NCI-H460 (cell line): ENCODE data around the gene RBM20. TPM values are rescaled to one million over a fixed set of nuclear protein-coding genes. Genes with fewer than 3 reads are reported as not detected.
"Not testable (repeated sequence)": the region's sequence is repeated elsewhere in the genome, so short reads cannot be mapped to it uniquely, and the experiment has no call there.

Source experiments
- DNase-seq: peaks from one replicate; pipeline ENCODE4 v3.0.0-alpha.2; 2016; ENCODE audit warnings: low read depth; ENCODE audit errors: extremely low read depth
- total RNA-seq: library from RNA; depleted of rRNA; stranded (reverse); fragments of >200 nt; shearing (Covaris generic); gene quantifications from 2 replicates; pipeline ENCODE4 v1.2.3, GENCODE V29; 2014

RBM20 gene
- total RNA-seq, 1 experiment from 2014 or later, result 2.0 TPM

DNA sequence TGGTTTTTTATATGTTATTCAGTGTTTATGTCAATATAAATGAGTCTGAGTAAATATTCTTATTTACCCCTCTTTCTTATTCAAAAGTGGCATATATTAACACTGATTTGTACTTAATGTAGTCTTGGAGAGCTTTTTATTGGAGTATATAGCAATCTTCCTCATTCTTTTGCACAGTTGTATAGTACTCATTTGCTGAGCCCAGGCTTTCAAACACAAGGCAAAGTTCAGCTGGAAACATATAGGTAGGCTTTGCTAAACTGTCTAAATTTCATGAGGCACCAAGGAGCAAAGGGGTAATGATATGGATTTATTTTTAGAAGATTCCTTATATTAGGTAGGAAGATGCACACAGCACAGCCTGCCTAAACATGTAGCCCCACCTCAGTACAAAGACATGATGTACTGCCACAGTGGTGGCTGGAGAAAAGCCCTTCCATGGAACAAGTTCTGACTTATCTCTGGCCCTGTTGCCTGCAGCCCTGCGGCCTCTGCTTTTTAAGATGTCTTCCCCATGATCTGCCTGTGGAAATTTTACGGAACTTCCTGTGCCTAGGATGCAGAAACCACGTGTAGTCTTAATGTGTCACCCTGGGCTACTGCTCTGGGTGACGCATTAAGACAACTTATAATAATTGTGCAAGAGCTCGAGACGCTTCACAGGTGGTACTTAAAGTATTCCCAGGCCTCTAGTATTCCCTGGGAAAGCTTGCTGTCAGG is 218.0 kb downstream of the RBM20 start:
- no peak for DNase-seq

DNA sequence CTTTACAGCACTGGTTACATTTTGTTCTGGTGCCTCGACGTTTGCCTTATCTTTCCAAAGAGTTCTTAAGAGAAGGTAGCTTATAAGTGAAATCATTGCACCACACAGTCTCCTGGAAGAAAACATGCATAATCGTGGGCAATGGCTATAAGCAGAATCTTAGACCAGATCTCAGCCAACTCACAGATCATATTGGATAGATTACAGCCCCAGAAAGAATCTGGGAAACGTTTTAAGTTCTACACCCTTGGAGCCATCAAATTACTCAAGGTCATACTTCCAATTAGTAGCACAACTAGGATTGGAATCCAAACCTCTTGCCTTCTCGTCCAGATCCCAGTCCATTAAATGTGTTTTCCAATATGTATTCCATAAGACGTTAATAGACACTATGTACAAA is 218.8 kb downstream of the RBM20 start:
- no peak for DNase-seq

DNA sequence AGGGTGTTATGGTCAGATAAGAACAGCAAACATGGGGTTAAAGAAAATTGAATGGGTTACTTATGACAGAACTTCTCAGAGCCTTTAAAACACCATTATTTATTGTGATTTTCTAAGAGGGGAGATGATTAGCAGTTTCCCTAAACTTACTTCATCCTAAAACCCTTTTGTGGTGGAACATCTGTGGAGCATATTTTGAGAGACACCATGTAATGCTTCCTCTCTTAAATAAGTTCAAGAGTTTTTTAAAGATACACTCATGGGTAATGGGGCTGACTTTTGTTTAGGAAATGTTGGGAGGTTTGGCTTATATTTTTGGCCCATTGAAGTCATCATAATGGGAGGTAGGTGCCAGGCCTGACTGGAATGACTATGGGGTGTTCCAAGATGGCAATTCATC is 219.2 kb downstream of the RBM20 start:
- DNase-seq, result no peak

DNA sequence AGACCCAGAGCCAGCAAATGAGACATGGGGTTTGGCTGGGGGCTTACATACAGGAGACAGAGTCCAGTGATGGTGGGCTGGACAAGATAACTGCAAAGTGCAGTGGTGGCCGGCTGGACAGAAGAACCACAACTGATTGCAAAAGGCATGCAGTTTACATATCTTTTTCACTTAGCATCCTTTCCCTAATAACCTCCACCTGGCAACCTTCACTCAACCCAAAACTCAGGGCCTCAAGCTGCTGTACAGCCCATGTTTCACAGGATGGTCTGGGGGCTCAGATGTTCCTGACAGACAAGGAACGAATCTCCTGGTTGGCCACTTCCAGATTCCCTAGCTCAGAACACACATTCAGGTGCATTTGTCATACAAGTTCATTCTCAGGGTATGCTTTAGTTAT is 219.8 kb downstream of the RBM20 start:
- no peak for DNase-seq

DNA sequence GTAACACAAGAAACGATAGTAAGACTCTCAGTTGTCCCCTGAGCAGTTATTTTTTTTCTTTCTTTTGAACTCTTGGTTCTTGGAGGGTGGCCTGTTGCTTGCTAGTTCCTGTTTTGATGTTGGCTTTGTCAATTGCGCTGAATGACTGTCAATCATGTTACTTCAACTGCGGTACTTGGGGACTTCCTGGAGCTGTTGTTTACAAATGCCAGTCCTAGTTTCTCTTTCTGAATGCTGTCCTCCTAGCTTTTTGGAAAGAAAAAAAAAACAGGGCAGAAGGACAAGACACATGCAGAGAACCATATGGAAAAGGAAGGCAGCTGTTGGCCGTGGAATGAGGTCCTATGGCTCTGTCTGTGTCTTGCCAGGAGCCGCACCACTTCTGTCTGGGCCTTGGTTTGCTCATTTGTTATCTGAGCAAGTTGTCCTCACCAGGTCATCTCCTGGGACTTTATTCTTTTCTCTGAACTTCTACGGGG is 220.6 kb downstream of the RBM20 start:
- DNase-seq, result no peak

DNA sequence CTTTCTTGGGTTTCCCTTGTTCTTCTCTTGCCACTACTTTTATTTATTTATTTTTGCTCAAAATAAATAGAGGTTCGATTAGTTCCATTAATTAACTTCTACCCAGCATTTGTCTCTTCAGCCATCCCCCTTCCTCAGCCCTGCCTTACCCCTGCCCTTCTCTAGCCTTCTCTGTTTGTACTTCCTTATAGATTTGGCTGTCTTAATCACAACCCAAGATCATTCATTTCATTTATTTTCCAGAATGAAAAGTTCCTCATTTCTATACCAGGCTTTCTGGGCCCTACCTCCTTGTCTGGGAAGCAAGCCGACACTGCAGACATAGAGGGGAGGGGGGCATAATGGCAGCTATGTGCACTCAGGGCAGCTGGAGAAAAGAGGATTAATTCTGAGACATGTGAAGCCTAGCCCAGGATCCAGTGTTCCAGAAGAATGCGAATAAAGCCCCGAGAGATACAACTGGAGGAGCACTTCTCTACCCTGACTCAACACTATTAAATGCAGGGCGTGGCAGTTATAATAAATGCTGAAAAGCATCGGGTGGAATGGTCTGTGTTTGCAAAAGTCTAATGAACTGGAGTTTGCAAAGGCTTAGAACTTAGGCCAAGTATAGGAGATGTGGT is 221.2 kb downstream of the RBM20 start:
- DNase-seq, result peak; percentile 41

DNA sequence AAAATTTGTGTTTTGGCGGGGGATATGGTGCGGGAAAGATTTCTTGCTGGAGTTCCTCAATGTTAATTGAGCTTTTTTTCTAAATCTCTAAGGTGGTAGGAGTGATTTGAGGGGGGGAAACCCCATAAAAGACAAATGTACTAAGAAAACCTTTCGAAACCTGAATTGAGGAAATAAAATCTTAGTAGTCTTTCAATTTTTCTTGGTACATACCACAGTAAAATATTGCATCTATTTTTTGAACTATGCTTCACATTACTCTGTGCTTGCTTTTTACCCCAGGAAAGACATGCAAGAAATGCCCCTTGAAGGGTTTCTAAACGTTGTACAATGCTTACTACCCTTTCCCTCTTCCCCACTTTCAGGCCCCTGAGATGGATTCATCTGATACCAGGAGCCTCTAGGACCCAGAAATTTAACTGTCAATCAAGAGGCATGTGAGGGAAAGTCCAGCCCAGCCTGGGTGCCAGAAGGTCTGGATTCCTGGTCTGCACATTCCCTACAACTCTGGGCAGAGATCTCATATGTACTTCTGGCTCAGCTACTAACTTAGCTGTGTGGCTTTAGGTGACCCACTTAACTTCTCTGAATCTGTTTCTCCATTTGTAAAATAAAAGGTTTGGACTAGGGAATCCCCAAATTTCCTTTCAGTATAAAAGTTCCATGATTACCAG is 221.8 kb downstream of the RBM20 start:
- no peak for DNase-seq

DNA sequence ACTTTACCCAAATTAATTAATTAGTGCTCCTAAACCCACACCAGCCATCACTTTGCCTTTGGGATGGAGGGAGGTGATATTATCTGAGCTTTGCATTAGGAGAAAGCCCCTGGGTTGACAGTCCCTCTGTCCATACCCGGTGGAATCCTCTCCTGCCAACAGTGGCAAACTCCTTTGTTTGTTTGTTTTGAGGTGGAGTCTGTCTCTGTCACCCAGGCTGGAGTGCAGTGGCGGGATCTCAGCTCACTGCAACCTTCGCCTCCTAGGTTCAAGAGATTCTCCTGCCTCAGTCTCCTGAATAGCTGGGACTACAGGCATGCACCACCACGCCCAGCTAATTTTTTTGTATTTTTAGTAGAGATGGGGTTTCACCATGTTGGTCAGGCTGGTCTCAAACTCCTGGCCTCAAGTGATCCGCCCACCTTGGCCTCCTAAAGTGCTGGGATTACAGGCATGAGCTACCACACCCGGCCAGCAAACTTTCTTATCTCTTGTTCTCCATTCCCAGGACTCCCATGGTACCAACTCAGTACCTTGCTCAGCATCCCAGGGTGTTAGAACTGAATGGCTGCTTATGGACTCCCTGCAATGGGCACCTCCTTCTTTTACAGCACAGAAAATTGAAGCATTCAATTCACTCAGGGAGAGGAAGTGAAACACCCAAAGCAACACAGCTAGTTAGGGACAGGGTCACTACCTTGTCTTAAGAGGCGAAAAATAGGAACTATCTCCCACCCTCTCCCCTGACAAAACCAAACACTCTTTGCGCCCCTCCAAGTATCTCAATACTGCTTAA is 223.1 kb downstream of the RBM20 start:
- not testable (repeated sequence) for DNase-seq

DNA sequence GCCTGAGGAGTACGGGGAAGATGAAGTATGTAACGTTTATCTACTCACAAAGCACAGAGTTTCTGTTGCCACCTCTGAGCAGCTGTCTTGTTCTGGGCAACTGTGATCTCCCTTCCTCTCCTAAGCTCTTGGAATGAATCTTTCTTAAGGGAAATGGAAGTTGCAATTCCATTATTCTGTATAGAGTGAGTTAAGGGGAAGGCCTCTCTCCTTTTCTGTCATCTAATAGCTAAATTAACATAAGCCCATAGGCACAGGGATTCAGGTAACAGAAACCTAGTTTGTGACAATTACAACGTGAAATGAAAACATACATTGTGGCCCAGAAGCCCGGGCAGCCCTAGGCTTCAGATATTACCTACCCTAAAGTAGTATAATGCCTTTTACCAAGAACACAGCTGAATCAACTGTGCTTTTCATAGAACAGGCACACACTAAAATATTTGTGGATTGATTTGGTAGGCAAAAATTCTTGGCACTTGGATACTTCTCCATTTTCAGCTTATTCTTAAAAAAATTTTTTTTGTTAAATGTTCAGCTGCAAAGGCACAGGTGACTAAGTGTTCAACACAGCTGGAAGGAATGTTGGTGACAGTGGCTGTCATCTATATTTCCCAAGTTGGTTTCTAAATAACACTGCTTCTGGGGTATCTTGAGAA is 223.8 kb downstream of the RBM20 start:
- no peak for DNase-seq

DNA sequence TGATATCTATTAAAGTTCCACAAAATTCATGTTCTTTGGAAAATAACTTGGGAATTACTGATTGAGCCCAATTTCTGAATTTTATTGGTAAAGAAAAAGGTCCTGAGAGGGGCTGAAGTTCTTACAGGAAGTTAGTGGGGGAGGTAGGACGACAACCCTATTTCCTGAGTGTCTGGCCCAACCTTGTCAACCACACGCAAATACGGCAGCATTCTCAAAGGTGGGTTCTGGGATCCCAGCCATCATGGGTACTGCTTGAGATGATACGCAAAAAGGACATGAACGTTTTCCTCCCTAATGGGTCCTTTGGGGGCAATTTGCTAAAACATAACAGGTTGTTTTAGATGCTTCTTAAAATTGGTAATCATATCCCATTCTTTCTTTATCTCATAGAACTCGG is 224.8 kb downstream of the RBM20 start:
- no peak for DNase-seq

DNA sequence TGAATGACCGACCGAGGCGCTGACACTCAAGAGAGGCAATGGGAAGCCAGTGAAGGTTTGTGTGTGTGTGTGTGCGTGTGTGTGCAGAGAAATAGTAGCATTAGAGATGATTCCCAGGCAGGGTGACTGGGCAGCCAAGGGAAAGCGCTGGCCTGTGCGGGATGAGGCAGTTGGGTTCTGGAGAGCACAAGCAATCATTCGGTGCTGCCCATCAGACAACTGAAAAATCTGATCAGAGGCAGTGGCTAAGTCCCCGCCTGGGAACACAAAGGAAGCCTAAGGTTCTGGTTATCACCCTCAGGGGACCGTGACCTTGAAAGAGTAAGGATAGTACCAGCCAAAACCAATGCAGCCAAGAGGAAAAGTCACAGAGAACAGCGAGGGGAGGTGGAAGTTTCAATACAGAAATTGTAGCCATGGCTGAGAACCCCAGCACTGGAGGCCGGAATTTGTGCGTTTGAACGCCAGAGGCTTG is 226.7 kb downstream of the RBM20 start:
- DNase-seq, result no peak

DNA sequence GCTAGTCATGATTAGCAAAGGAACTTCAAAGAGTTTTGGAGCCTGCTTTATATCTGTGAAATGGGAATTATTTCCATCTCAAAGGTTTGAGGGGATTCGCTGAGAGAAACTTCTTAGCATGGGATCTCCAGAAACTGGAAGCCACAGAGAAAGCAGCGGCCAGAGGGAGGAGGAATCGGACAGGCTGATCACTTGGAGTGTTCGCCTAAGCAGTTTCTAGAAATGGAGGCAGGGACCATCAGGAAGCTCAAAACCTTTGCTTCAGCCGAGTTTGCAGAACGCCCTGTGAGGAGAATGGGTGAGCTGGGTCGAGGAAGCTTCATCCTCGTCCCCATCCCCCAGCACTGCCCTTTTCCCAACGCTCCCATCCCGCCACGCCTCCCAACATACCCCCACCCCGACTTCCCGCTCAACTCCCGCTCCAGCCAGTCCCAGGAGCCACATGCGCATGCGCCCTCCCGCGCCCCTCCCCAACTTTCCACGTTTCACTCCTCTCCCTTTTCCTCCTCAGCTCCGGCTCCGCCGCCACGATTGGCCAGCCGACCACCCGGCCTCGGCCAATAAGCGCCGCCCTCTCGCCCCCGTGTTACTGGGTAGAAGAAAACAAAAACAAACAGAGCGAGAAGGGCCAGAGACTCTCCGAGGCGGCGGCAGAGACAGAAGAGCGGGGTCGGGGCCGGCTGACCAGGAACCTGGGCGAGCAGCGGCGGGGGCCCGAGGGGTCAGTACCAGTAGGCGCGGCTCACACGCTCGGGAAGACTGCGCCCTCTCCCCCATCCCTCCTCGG is 227.4 kb downstream of the RBM20 start, which contains the start of gene PDCD4:
TSS of gene PDCD4 (plus strand) at position 631 of the 787 bp plus-strand sequence. CDS start 4,100 bp downstream, outside the sequence.
- DNase-seq, result peak; percentile 99

DNA sequence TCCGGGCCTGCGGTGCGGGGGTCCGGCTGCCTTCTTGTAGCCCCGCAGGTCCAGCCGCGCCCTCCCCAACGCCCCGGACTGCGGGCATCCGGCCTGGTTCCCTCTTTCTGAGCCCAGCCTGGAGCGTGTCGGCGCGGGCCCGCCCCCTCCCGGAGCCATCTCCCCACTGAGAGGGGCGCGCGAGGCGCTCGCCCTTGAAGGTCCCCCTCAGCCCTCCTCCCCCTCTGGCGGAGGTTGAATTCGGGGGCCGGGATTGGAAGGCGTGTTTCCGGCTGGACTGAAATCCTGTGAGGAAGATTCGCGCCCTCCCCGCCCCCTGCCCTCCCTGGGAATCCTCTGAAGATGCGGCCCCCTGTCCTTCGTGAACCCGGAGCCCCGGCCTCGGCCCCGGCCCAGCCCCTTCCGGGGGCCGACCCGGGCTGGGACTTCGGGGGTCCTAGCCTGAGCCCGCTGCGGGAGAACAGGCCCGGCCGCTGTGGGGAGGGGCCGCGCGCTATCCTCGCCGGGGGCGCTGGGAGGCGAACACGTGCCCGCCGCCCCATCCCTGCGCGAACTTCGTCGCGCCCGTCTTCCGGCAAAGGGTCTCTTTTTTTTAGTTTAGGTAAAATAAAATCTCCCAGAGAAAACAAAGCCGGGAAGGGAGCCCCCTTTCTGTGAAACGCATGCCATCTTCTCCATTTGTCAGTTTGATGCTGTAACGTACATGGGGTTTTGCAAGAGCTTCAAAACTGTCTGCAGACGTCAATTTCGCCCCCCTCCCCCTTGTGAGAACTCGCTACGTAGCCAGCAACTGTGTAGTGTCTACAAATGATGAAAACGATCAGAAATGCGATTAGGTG is 228.2 kb downstream of the RBM20 start:
- peak; percentile 89 for DNase-seq

DNA sequence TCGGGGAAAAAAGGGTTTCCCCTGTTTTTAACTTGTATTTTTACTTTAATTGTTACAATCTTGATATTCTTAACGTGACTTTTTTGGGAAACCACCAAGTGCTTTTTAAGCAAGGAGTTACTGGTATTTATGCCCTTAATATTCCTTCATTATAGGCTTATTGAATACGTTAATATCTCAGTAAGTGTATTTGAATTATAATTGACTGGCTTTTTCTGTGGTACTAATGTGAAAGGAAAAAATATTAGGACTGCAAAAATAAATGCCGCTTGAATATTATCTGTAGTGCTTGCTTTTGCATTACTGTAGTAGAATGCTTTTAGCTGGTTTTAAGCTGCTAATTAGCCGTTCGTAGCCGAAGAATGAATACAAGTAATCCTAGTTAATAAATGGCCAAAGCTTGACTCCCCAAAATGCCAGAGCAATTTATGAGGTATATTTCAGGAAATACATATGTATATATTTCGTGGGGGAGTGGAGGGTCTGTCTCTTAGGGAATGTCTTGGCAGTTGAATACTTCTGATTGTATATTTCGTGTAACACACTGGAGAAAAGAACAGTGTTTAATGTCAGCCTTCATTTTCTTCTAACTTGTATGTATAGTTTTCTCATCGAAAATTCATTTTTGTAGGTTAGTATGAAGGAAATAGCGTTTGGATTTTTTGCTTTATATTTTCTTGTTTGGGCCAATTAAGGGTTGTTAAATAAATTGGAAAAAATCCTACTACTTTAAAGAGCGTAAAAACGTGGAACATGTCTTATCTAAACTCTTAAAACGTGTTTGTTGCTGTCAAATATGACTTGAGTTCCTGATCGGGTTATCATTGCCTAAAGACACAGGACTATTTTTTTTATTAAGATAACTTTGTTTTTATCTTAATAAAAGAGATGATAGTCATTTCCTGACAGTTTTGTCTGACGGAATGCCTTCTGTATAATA is 229.1 kb downstream of the RBM20 start:
- DNase-seq, result peak; percentile 12

DNA sequence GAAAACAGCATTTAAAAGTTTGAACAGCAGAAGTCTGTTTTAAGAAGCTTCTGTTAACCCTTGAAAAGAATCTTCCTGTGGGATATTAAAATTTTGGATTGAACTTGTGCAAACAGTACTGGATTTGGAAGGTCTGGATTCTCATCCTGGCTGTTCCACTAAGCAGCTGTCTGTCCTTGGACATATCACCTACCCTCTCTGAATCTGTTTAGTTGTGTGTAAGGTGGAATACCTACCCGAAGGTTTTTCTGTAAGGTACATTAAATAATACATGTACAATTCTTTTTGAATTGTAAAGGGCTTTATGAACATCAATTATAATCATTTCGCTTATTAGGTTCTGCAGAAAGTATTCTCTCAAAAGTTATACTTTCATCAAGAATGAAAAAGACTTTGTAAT is 229.8 kb downstream of the RBM20 start:
- DNase-seq, result no peak

DNA sequence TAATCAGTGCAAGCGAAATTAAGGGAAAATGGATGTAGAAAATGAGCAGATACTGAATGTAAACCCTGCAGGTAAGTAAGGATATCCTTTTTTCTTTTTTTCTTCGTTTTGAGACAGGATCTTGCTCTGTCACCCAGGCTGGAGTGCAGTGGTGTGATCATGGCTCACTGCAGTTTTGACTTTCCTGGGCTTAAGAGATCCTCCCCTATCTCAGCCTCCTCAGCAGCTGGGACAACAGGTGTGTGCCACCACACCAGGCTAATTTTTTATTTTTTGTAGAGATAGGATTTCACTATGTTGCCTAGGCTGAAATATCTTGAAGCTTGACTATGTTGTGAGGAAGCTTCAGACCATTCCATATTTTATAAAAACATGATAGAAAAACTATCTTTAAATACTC is 231.9 kb downstream of the RBM20 start:
- no peak for DNase-seq

DNA sequence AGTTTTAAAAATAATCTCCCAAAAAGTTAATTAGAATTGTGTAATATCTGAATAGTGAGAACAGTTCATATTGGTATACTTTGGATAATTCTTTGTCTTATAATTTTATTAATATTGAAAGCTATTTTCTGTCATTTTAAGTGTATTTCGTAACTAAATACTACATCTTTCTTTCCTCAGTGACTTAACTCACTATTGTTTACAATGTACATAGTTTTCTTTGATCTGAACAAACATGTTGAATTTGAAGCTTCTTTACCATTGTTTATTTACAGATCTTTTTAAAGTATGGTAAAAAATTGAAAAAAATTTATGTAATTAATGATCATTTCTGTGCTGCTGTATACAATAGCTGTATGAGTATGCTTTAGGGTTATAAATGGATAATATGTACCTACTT is 232.7 kb downstream of the RBM20 start:
- no peak for DNase-seq
